ENCODE results near the gene BNIP5.

GRCh38 chr6:36315921-36316320 is 20.8 kb downstream of the BNIP5 start:
- no peak for TF ChIP-seq CTCF (IDR thresholded peaks at IDR 0.05; ENCODE audit: low read depth, low read length, missing input control)
- no peak for TF ChIP-seq REST (IDR thresholded peaks at IDR 0.05)

All from liver (tissue), 2 donors.